NCI-H2227 (cell line): ENCODE data around the gene GJB6.

Experiments
- DNase-seq: peaks from one replicate; lab custom pipeline; 2025; ENCODE audit not compliant: unreplicated experiment; lab: John Stamatoyannopoulos, UW

GJB6 gene

GRCh38 chr13:20188667-20189553 is 43.2 kb downstream of the GJB6 start:
- DNase-seq: no peak

GRCh38 chr13:20186771-20187170 is 45.3 kb downstream of the GJB6 start:
- no peak for DNase-seq

- no peak for DNase-seq
These were observed 46.6 kb downstream of the GJB6 start for GRCh38 chr13:20185366-20186056.

- DNase-seq: peak; percentile 56
These were observed 49.8 kb downstream of the GJB6 start for GRCh38 chr13:20182231-20182846.

GRCh38 chr13:20181188-20181587 is 50.9 kb downstream of the GJB6 start:
- no peak for DNase-seq

- no peak for DNase-seq
These were observed 54.0 kb downstream of the GJB6 start for GRCh38 chr13:20178156-20178555.

- no peak for DNase-seq
These were observed 54.9 kb downstream of the GJB6 start for GRCh38 chr13:20177049-20177831.

- DNase-seq: no peak
These were observed 56.0 kb downstream of the GJB6 start for GRCh38 chr13:20175907-20176652.

GRCh38 chr13:20175406-20175794 is 56.7 kb downstream of the GJB6 start:
- no peak for DNase-seq

- no peak for DNase-seq
These were observed 57.3 kb downstream of the GJB6 start for GRCh38 chr13:20174656-20175405.

GRCh38 chr13:20173116-20173746 is 58.9 kb downstream of the GJB6 start:
- DNase-seq: no peak
